Panc1 (cell line): ENCODE measurements around the gene TCF20.

ENCODE experiments used
- CTCF ChIP-seq: fragments of 450-650 bp; IDR thresholded peaks from 2 replicates; pipeline ENCODE4 v1.5.1; 2017; ENCODE audit warnings: mild to moderate bottlenecking
- REST ChIP-seq, 2 experiments: IDR thresholded peaks; 2 replicates each; pipeline ENCODE4 v1.6.1; 2011 to 2012; ENCODE audit warnings: low read depth in 2 of 2, control low read depth in 1 of 2, low read length in 1 of 2, mild to moderate bottlenecking in 1 of 2, moderate library complexity in 1 of 2; ENCODE audit not compliant: insufficient read depth in 1 of 2

GRCh38 chr22:42318967-42319366 is 48.5 kb upstream of the TCF20 start:
- TF ChIP-seq REST (IDR thresholded peaks at IDR 0.05; ENCODE audit: insufficient read depth in 1 of 2, low read depth in 2 of 2, low read length in 1 of 2) (no peak), CTCF (no peak)
